Measurements from ENCODE around the gene VPS51.
A peak's percentile ranks its signal among the peaks of the same experiment; 100 is the strongest.

VPS51 gene

GRCh38 chr11:65057526-65057925 is 38.5 kb upstream of the VPS51 start:
- TF ChIP-seq, protein P1, sequence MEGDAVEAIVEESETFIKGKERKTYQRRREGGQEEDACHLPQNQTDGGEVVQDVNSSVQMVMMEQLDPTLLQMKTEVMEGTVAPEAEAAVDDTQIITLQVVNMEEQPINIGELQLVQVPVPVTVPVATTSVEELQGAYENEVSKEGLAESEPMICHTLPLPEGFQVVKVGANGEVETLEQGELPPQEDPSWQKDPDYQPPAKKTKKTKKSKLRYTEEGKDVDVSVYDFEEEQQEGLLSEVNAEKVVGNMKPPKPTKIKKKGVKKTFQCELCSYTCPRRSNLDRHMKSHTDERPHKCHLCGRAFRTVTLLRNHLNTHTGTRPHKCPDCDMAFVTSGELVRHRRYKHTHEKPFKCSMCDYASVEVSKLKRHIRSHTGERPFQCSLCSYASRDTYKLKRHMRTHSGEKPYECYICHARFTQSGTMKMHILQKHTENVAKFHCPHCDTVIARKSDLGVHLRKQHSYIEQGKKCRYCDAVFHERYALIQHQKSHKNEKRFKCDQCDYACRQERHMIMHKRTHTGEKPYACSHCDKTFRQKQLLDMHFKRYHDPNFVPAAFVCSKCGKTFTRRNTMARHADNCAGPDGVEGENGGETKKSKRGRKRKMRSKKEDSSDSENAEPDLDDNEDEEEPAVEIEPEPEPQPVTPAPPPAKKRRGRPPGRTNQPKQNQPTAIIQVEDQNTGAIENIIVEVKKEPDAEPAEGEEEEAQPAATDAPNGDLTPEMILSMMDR (IDR thresholded peaks at IDR 0.05; ENCODE audit: insufficient read depth, low read depth, low read length, missing control alignments): no peak
- H3K4me3 ChIP-seq (ENCODE audit: low read depth, low read length): no peak overlapping the region
- no peak for DNase-seq (ENCODE audit: low read depth)

GRCh38 chr11:65058012-65058411 is 38.0 kb upstream of the VPS51 start:
- TF ChIP-seq, protein P1 (IDR thresholded peaks at IDR 0.05; ENCODE audit: insufficient read depth, low read depth, low read length, missing control alignments): no peak
- H3K4me3 ChIP-seq (ENCODE audit: low read depth, low read length): no peak overlapping the region
- DNase-seq (ENCODE audit: low read depth): no peak

DNA sequence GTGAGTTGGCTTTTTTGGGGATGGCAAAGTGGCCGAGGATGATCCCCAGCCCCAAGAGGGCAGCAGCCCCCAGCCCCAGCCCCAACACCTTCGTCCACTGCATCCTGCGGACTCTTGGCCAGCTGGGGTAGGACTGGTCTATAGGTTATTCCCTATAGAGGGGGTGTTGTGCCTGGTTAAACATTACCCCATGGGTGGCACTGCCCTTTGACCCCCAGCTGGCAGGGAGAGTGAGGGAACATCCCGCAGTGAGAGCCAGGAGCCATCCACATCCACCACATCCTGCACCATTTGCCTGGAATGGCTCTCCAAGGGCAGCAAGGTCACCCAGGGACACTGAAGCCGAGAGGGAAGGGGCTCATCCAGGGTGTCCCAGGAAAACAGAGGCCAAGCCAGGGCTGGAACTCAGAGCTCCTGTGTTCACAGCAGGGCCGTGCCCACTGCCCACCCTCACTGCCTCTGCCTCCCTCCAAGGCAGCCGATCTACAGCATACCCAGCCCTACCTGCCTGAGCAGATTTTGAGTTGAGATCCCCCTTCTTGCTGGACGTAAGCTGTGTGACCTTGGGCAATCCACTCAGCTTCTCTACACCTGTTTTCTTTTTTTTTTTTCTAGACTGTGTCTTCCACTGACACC is 37.5 kb upstream of the VPS51 start, which contains the start of gene NAALADL1:
Gene NAALADL1, minus strand, starts transcription at position 135 of the 636 bp plus-strand sequence. Its CDS starts 32 bp downstream, at position 103.
- no peak for DNase-seq (ENCODE audit: low read depth)
- TF ChIP-seq, protein P1 (IDR thresholded peaks at IDR 0.05; ENCODE audit: insufficient read depth, low read depth, low read length, missing control alignments): no peak
- no peak within 1 kb of the TSS for H3K4me3 ChIP-seq (ENCODE audit: low read depth, low read length)

DNA sequence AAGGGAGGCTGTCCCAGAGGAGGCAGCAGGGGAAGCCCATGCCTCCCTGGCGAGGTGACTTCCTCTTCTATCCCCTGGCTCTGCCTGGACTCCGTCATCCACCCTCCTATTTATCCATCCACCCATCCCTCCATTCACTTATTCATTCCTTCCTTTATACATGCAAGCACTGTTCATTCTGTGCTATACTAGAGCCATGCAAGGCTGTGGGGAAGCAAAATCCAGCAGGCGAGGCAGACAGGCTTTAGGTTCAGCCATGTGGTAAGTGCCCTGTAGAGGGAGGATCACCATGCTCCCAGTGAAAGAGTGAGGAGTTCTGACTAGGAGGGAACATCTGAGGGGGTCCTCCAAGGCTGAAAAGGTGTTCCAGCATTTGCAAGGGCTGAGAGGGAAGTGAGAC is 36.5 kb upstream of the VPS51 start:
- TF ChIP-seq, protein P1 (IDR thresholded peaks at IDR 0.05; ENCODE audit: insufficient read depth, low read depth, low read length, missing control alignments): no peak
- H3K4me3 ChIP-seq (ENCODE audit: low read depth, low read length): no peak overlapping the region
- DNase-seq (ENCODE audit: low read depth): no peak

GRCh38 chr11:65059959-65060824 is 35.8 kb upstream of the VPS51 start:
- DNase-seq (ENCODE audit: low read depth): peak; percentile 37
- TF ChIP-seq, protein P1 (IDR thresholded peaks at IDR 0.05; ENCODE audit: insufficient read depth, low read depth, low read length, missing control alignments): no peak
- no peak overlapping the region for H3K4me3 ChIP-seq (ENCODE audit: low read depth, low read length)

GRCh38 chr11:65060913-65061408 is 35.1 kb upstream of the VPS51 start:
- TF ChIP-seq, protein P1 (IDR thresholded peaks at IDR 0.05; ENCODE audit: insufficient read depth, low read depth, low read length, missing control alignments): no peak
- DNase-seq (ENCODE audit: low read depth): no peak
- H3K4me3 ChIP-seq (ENCODE audit: low read depth, low read length): no peak overlapping the region
